Stimulated activated CD8-positive, alpha-beta memory T cell treated with anti-CD3 and anti-CD28 coated beads, Interleukin-7, amount 100 ng/mL, for 1 hour (primary cell): ENCODE results near the gene PINLYP.
A peak's percentile ranks its signal among the peaks of the same experiment; 100 is the strongest.

Experiments used
- DNase-seq, 2 donors: peaks; one replicate each; pipeline ENCODE4 v3.0.0-alpha.2; 2020; ENCODE audit warnings: low read depth in 2 of 2

The PINLYP gene

DNA sequence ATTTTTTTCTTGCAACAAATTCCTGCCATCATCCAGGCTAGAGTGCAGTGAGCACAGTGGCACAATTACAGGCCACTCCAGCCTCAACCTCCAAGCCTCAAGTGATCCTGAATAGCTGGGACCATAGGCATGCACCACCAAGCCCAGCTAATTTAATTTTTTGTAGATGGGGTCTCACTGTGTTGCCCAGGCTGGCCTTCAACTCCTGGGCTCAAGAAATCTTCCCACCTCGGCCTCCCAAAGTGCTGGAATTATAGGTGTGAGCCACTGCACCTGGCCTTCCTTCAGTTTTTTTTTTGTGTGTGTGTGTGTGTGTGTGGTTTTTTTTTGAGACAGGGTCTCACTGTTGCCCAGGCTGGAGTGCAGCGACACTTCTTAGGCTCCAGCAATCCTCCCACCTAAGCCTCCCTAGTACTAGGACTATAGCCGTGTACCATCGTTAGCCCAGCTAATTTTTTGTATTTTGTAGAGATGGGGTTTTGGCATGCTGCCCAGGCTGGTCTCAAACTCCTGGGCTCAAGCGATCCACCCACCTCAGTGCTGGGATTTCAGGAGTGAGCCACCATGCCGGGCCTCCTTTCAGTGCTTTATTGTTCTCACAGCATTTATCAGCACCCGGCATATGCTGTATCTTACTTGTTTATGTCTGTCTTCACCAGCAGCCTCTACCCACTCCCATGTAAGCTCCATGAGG is 30.4 kb downstream of the PINLYP start:
- no peak for DNase-seq

DNA sequence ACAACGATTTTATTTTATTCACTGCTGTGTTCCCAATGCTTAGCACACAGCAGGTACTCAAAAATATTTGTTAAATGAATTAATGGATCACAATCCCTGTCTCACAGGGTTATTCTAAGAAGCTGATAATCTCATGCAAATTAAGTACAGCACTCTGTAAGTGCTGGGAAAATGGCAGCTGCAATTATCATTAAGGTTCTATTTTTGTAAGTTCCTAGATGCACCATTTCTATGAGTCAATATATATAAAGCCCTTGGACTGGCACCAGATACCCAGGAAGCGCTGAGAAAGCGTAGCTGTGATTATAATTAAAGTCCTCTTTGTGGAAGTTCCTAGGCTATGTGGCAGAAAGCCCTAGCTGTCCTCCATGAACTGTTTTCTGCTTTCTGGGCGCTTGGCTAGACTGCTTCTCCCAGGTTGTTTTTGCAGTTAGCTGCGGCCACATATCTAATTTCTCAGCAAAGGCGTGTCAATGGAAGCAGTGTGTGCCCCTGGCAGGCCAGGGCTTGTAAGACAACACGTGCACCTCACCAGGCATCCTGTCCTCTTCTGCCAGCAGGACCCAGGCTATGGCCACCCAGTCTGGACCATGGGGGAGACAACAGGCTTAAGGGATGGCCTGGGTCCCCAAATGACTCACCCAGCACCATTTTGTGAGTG is 31.1 kb downstream of the PINLYP start:
- DNase-seq, result no peak

DNA sequence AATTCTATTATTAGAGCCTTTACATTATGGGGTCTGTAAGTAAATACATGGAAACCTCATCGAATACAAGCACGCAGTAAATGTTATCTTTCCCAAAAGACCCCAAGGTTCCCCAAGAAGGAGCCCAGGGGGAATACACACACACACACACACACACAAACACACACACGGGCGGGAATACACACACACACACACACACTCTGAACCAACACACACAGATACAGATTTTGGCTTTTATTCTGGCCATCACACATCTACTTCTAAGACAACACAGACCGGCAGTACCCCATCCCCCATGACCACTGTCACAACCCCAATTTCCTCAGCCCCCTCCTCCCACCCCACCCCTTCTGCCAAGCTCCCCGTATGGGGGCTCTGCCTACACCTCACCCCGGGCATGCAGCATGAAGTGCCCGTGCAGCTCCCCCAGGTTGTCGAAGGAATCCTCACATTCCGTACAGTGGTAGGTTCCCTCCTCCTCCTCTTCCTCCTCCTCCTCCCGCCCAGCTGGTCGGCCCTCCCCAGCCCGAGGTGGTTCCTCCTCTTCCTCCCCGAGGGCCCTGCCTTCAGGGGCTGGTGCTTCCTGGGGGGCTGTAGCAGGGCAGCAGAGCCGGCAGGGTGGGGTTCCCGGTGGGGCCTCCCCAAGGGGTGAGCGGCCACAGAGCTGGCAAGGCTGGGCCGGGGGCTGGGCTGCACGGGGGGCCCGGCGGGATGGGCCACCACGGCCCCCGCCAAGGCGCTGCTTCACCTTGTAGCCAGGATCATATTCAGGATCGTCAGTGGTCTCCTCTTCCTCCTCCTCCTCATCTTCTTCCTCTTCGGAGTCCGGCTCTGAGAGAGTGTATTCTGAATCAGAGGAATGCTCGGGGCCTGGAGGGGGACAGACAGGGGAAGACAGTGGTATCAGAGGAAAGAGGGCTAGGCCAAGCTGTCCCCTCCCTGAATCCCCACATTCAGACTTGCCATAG is 31.9 kb downstream of the PINLYP start:
- no peak for DNase-seq

DNA sequence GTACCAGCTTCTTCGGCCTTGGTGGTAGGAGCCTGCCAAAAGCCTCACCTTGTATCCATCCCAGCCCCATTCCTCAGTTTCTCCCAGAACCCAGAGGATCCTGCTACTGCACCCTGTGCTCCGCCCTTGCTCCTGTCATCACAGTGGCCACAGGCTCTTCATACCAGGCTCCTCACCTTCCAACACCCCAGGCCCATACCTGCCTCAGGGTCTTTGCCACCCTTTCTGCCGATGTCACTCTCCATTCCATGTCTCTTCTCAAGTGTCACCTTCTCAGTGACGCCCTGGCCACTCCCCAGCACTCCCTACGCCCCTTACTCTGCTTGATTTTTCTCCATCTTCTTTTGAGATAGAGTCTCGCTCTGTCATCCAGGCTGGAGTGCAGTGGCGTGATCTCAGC is 34.3 kb downstream of the PINLYP start:
- no peak for DNase-seq

DNA sequence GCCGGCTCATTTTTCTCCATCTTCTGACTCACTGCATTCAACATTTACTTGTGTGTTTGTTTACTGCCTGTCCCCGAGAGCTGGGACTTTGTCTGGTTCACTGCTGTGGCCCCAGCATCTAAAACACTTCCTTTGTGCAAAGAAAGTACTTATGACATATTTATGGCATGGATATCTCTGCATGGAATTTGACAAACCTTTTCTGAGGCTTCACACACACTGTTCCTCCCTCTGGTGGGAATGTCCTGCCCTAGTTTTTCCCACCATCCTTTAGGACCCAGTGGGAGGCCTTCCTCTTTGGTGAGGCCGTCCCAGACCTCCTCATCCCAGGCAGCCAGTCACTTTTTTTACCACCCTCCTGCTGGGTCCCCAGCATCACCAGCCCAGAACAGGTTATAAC is 34.9 kb downstream of the PINLYP start:
- no peak for DNase-seq

DNA sequence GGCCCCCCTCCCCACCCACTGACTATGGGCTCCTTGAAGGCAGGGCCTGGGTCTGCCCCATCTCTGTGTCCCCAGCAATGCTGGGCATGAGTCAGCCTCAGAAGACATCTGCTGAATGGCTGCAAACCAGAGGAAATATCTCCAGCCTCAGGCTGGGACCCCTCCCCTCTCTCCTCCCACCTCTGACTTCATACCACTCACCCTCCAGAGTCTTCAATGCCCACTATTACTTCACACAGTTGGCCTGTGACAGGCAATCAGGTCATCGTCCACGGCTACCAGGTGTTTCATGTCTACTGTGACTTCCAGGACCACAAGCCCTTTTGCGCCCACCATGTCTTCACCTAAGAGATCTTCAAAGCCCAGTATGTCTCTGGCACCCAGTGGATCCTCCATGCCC is 36.2 kb downstream of the PINLYP start, which contains the start of gene SRRM5:
TSS of gene SRRM5 (plus strand) at position 301 of the 400 bp plus-strand sequence. CDS start at position 335, 34 bp downstream.
- no peak for DNase-seq

DNA sequence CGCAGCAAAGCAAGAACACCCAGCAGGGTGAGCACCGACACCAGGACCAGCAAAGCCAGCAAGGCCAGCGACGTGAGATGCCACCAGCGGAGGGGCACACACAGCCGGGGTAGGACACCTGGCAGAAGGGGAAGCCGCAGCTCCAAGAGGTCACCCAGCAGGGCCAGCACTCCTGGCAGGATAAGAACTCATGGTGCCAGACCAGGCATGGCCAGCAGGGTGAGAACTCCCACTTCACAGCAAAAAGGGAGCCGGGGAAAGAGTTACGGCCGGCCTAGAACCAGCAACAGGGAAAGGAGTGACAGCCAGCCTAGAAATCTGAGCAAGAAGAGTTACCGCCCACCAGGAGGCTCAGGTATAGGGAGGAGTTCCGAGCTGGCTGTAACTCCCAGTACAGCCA is 36.8 kb downstream of the PINLYP start:
- DNase-seq, result no peak

DNA sequence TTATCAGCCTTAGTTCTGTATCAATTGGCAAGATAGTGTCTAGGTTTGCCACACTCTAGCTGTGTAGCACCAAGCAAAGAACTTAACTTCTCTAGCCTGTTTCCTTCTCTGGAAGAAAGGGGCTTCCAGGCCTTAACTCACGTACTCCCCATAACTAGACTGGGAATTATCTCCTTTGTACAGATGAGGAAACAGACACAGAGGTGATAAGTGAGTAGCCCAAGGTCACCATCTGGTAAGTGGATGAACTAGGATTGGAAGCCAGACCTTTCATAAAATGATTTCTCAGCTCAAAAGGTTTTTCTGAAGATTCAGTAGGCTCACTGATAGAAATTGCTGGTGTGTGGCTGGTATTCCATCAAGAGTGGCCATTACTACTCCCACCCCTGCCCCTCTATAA is 40.7 kb downstream of the PINLYP start:
- no peak for DNase-seq

DNA sequence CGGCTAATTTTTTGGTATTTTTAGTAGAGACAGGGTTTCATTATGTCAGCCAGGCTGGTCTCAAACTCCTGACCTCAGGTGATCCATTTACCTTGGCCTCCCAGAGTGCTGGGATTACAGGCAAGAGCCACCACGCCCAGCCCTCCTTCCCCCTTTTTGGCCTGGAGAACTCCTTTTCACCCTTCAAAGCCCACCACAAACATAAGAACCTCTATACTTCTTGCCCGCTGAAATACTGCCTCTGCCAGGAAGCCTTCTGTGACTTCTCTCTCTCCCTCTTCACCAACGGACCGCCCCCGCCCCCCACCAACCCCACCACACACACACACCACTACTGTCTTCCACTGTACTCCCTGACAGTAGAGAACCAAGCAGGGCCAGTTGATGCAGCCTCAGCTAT is 41.4 kb downstream of the PINLYP start:
- no peak for DNase-seq

DNA sequence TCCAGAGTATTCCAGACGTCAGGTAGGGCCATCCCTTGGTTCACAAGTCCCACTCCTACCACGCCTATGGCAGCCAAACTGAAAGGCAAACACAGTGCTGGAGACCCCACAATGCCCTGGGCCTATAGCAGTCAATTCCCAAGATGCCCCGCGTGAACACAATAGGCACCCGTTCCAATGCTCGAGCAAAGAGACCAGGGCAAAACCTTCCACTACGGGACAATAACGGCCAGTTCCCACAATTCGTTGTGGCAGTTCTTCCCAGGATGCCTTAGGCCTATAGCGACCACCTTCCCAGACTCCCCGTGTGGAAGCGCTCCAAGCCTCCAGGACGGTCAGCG is 43.3 kb downstream of the PINLYP start:
- no peak for DNase-seq

DNA sequence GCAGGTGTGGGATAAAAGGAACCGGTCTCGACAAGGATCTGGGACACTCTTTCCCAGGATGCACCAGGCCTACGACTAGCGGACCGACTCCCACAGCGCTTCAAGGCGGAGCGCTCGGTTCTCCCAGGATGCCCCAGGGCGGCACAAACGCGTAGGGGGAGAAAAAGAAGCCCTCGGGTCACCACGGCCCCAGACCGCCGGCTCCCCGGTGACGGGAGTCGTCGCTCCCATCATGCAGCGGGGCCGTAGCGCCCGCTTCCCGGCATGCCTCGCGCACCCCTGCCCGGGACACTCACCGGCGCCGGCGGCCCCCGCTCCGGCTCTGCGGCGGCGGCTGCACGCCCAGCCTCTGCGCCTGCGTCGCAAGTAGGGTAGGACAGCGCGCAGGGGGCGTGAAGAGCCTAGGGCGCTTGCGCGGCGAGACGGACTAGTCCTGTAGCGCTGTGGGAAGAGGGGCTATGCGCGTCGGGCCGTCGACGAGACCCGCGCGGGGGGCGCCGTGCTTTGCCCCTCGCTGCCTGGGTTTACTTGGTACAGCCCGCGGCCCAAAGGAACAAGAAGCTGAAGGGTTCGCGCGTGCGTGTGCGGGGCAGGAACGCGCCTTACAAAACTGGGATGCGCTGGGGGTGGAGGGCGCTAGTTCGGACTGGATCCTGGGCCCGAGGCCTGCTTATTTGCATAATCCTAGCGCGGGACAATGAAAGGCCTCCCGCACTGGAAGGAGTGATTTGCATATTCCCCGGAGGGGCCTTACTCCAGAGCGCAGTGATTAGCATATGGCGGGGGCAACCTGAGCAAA is 43.9 kb downstream of the PINLYP start, which contains the start of gene ZNF428:
TSS of gene ZNF428 (minus strand) at position 368 of the 799 bp plus-strand sequence. CDS start 5,325 bp downstream, outside the sequence.
- DNase-seq, result peak; percentile 64 to 72

DNA sequence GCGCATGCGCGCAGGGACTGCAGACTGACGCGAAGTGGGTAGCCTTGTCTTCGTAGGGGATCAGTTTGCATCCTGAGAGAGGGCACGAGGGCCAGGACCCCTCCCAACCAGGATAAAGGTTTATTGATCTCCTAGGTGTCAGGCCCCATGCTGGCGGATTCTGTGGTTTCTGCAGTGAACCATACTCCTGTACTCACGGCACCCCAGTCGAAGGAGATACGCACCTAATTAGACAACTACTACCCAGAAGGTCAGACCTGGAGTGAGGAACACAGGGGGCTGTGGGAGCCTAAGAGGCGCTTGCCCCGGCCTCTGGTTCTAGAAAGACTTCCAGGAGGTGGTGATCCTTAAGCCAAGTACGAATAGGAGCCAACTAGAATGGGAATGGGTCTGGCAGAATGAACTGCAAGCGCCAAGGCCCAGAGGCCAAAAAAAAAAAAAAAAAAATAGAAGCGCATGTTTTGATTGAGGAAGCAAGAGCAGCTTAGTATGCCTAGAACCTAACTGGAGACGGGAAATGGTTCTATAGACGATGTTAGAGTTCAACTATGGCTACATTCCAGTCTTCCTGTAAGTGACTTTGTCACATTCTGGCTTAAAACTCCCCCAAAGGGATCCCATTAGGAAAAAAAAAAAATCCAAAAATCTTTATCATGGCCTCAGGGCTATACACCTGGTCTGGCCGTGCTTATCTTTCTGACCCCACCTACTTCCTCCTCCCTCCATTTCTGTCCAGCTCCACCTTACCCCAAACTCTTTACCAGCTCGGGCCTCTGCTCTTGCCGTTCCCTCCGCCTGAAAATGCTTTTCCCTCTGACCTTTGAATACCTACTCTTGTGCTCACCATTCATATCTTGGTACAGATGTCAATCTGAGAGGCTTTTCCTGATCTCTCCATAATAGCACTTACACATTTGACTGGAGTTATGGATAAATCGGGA is 44.7 kb downstream of the PINLYP start:
- peak in 1 of 2 donors; percentile 63 for DNase-seq

DNA sequence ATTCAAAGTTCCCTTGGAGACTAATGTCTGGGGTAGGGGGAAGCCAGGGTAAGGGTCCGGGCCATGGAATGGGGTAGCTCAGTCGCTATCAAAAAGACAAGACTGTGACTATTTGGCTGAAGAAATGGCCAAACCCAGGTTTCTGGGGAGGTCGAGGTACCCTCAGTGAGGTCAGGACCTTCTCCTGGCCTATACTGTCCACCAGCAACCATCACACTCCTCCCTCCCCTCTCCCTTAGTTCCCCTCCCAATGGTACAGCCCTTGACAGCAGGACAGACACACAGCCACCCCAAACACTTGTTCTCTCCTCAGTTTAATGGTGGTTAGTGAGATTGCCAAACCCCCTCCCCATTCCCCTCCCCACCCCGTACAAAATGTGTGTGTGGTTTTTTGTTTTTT is 46.5 kb downstream of the PINLYP start:
- no peak for DNase-seq

DNA sequence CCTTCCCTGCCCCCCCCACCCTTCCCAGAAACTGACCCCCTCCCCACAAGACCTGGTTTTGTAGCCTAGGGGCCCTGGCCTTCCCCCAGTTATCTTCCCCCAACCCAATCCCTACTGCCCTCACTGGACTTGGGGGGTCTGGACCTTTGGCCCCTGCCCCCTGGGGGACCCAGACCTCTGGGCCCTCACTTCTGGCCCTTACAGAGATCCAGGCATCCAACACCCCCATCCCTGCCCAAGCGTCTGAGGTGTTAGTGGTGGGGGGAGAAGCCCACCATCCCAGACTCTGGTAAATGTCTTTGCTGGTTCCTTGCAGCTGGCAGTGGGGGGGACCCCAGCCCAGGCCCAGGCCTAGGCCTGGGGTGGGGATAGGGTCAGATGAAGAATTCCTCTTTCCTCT is 47.4 kb downstream of the PINLYP start:
- DNase-seq, result no peak

DNA sequence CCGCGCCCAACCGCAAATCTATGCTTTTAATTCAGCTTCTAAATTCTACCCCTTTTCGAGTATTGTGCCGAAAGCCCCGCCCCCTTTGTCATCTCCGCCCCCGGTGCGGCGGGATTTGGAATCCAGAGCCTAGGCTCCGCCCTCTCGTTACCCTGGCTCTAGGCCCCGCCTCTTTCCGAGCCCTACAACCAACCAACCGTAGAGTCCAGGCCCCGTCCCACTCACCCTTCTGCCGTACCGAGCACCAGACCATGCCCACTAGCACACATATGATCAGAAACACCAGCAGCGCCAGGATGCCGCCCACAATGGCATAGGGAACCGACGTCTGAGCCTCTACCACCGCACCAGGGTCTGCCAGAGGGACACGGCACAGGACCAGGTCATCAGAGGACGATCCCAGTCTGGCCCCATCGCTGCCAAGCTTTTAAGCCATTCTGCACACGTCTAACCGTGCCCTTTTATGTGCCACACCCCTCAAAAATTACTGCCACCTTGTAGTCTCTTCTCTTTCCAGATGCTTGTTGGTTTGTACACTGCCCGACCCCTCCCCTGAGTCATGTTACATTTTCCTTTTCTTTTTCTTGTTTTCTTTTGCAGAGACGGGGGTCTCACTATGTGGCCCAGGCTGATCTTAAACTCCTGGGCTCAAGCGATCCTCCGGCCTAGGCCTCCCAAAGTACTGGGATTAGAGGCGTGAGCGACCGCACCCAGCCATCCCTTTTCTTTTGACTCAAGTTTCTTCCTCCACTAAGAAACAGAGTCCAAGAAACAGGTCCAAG is 48.5 kb downstream of the PINLYP start:
- no peak for DNase-seq

DNA sequence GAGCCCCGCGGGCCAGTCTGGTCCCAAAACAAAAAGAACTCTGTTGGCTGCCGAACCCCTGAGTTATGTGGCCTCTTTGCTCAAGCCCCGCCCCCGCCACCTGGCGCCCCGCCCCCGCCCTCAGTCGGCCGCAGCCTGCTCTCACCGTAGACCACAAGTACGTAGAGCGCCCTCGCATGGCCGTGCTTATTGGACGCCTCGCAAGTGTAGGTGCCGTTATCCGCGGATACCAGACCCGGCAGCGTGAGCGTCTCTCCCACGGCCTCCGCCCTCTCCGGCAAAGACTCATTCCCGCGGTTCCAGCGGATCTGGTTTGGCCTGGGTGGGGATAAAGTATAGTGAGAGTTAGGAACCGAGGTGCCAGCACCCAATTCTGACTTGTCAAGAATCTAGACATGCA is 49.3 kb downstream of the PINLYP start:
- DNase-seq, result peak; percentile 44 to 65

DNA sequence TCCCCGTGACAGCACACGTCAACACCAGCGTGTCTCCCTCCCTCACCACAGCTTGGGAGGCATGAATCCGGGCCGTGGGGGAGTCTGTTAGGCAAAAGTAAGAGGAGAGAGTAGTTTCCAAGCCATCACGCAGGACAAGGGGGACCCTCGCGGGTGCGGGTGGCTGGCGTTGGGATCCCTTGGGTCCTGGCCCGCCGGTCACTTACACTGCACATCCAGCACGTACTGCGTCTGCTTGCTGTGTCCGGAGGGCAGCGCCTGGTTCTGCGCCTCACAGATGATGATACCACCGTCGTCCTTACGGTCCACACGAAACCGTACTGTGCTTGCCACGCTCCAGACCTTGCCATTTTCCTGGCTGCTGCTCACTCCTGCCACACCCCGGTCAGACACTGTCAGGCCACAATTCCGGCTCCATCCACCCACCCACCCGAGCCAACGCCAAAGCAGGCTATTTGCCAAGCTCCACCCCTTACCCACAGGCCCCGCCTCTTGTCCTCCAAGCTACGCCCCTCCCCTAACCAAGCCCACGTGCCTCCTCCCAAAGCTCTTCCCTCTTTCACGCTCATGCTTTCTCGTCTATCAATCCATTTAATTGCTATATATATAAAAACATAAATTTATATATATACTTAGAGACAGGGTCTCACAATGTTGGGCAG is 50.4 kb downstream of the PINLYP start:
- no peak for DNase-seq

DNA sequence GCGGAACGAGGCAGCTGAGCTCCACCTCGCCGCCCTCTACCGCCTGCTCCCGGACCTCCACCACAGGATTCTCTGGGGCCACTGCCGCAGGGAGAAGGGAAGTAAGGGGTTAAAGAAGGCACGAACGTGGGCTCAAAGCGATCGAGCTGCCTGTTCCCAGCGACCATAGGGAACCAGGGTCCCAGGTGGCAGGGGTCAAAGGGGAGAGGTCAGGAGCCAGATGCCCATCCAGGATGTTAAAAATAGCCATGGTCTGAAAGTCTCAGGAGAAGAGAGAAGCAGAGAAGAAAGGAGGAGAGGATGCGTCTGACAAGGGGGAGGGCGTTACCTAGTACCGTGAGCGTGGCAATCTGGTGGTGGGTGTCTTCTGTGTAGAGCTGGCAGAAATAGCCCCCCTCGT is 51.2 kb downstream of the PINLYP start:
- no peak for DNase-seq
